GM12878 (cell line): ENCODE data around the gene EAF1. TPM values are rescaled to one million over a fixed set of nuclear protein-coding genes. Genes with fewer than 3 reads are reported as not detected.

Source experiments
- BACH1 ChIP-seq: fragments of 450-650 bp; IDR thresholded peaks from 2 replicates; pipeline ENCODE4 v1.6.1; 2017; ENCODE audit warnings: mild to moderate bottlenecking, borderline replicate concordance
- BCL11A ChIP-seq: IDR thresholded peaks from 2 replicates; pipeline ENCODE4 v1.6.1; 2011; ENCODE audit warnings: low read depth, low read length
- DPF2 ChIP-seq: fragments of 450-650 bp; IDR thresholded peaks from 2 replicates; pipeline ENCODE4 v1.6.1; 2017; ENCODE audit warnings: mild to moderate bottlenecking
- EP300 ChIP-seq, 2 experiments: fragments of 150-350 bp in 1 of 2; IDR thresholded peaks; 2 replicates each; pipeline ENCODE4 v1.6.1; 2011 to 2012; ENCODE audit warnings: low read depth in 2 of 2, low read length in 2 of 2, borderline replicate concordance in 1 of 2, improper control_type of control experiment in 1 of 2, inconsistent platforms in 1 of 2; ENCODE audit not compliant: control insufficient read depth in 1 of 2
- IKZF1 ChIP-seq: fragments of 450-650 bp; conservative IDR thresholded peaks from 2 replicates; pipeline ENCODE4 v1.6.1; 2017; ENCODE audit warnings: antibody characterized with exemption, mild to moderate bottlenecking
- IKZF2 ChIP-seq, 2 experiments: fragments of 450-650 bp; IDR thresholded peaks; 2 replicates each; pipeline ENCODE4 v1.6.1; 2017; ENCODE audit warnings: mild to moderate bottlenecking in 2 of 2, moderate library complexity in 2 of 2
- IRF4 ChIP-seq: IDR thresholded peaks from 2 replicates; pipeline ENCODE4 v1.6.1; 2011; ENCODE audit warnings: low read depth, low read length
- NFIC ChIP-seq: IDR thresholded peaks from 2 replicates; pipeline ENCODE4 v1.6.1; 2012; ENCODE audit warnings: low read depth, mild to moderate bottlenecking, inconsistent platforms, low read length, moderate library complexity
- NFXL1 ChIP-seq: fragments of 450-650 bp; IDR thresholded peaks from 2 replicates; pipeline ENCODE4 v1.6.1; 2017; ENCODE audit warnings: antibody characterized with exemption, mild to moderate bottlenecking, borderline replicate concordance
- NR2F1 ChIP-seq: fragments of 450-650 bp; conservative IDR thresholded peaks from 2 replicates; pipeline ENCODE4 v1.6.1; 2017; ENCODE audit warnings: mild to moderate bottlenecking
- NRF1 ChIP-seq: conservative IDR thresholded peaks from 2 replicates; pipeline ENCODE4 v1.6.1; 2011; ENCODE audit warnings: mild to moderate bottlenecking, low read depth, low read length, improper control_type of control experiment
- PAX5 ChIP-seq: IDR thresholded peaks from 2 replicates; pipeline ENCODE4 v1.6.1; 2011; ENCODE audit warnings: low read depth, low read length, borderline replicate concordance
- RCOR1 ChIP-seq: conservative IDR thresholded peaks from 2 replicates; pipeline ENCODE4 v1.6.1; 2012; ENCODE audit warnings: low read depth, low read length, improper control_type of control experiment
- SREBF1 ChIP-seq: IDR thresholded peaks from 2 replicates; pipeline ENCODE4 v1.6.1; 2012; ENCODE audit warnings: mild to moderate bottlenecking, low read length
- WRNIP1 ChIP-seq: IDR thresholded peaks from 2 replicates; pipeline ENCODE4 v1.6.1; 2011; ENCODE audit warnings: low read depth, low read length, improper control_type of control experiment, borderline replicate concordance
- YBX1 ChIP-seq: fragments of 450-650 bp; IDR thresholded peaks from 2 replicates; pipeline ENCODE4 v1.6.1; 2016; ENCODE audit warnings: antibody characterized with exemption
- polyA plus RNA-seq, 11 experiments: library from polyadenylated mRNA; depleted of rRNA in 4 of 11; unstranded in 6 of 11; stranded (reverse) in 5 of 11; fragments of >200 nt; fragmentation: Nextera tagmentation in 4 of 11; fragmentation: Illumina TruSeq in 1 of 11; extraction: Ambion mirVana in 4 of 11; extraction: Trizol in 1 of 11; gene quantifications; 1 replicate in 1 of 11; 2 replicates in 10 of 11; pipeline versions ENCODE4 v1.2.1 to v1.2.3, GENCODE V29; 2011 to 2016; ENCODE audit warnings: inconsistent platforms in 2 of 11, missing spikeins in 2 of 11, low read depth in 1 of 11
- total RNA-seq, 4 experiments: library from RNA; depleted of rRNA in 3 of 4; stranded (reverse); fragments of >200 nt in 3 of 4; fragmentation: Illumina TruSeq in 1 of 4; extraction: Trizol in 1 of 4; gene quantifications; 2 replicates each; pipeline versions ENCODE4 v1.2.1 to v1.2.3, GENCODE V29; 2013 to 2021
- TF ChIP-seq, protein P1 (sequence below): fragments of 450-650 bp; IDR thresholded peaks from 2 replicates; pipeline ENCODE4 v1.6.1; 2017; ENCODE audit warnings: mild to moderate bottlenecking, moderate library complexity
- TF ChIP-seq, protein P2 (sequence below): IDR thresholded peaks from 2 replicates; pipeline ENCODE4 v1.6.1; 2012; ENCODE audit warnings: improper control_type of control experiment, low read depth, low read length; ENCODE audit not compliant: insufficient replicate concordance
- TF ChIP-seq, protein P3 (sequence below): fragments of 450-650 bp; IDR thresholded peaks from 2 replicates; pipeline ENCODE4 v1.6.1; 2016; ENCODE audit warnings: mild to moderate bottlenecking

Gene EAF1
- total and polyA plus RNA-seq, 10 of the 15 experiments (the other 5 are each of a cell fraction or from before 2014, with no cell fraction given) = 6.8 to 21.6 (median 15.6) TPM

DNA sequence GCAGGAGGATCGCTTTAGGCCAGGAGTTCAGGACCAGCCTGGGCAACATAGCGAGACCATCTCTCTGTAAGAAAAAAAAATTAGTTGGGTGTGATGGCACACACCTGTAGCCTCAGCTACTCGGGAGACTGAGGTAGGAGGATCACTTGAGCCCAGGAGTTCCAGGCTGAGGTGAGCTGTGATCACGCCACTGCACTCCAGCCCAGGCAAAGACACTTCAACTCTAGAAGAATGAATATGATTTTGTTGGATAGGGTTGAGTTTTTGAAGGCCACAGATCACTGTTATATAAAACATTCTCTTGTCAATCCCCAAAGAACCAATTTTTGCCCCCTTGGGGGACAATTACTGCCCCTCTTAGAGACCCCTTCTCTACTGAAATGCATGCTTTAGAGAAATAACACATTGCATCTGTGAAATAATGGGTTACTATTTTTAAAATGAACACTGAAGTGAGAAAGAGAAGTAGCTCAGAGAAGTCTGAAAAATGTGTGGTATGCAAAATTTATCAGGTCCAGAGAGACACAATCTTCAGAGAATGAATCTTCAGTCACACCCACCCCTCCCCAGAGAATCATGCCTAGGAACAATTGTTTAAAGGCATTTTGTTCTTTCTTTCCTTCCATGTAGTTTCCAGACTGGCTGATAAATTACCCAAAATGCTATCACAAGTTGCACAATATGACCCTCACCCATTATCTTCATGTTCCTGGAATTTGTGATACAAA is 42.7 kb upstream of the EAF1 start (continued):
- TF ChIP-seq, protein P1, sequence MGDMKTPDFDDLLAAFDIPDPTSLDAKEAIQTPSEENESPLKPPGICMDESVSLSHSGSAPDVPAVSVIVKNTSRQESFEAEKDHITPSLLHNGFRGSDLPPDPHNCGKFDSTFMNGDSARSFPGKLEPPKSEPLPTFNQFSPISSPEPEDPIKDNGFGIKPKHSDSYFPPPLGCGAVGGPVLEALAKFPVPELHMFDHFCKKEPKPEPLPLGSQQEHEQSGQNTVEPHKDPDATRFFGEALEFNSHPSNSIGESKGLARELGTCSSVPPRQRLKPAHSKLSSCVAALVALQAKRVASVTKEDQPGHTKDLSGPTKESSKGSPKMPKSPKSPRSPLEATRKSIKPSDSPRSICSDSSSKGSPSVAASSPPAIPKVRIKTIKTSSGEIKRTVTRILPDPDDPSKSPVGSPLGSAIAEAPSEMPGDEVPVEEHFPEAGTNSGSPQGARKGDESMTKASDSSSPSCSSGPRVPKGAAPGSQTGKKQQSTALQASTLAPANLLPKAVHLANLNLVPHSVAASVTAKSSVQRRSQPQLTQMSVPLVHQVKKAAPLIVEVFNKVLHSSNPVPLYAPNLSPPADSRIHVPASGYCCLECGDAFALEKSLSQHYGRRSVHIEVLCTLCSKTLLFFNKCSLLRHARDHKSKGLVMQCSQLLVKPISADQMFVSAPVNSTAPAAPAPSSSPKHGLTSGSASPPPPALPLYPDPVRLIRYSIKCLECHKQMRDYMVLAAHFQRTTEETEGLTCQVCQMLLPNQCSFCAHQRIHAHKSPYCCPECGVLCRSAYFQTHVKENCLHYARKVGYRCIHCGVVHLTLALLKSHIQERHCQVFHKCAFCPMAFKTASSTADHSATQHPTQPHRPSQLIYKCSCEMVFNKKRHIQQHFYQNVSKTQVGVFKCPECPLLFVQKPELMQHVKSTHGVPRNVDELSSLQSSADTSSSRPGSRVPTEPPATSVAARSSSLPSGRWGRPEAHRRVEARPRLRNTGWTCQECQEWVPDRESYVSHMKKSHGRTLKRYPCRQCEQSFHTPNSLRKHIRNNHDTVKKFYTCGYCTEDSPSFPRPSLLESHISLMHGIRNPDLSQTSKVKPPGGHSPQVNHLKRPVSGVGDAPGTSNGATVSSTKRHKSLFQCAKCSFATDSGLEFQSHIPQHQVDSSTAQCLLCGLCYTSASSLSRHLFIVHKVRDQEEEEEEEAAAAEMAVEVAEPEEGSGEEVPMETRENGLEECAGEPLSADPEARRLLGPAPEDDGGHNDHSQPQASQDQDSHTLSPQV = no peak
- TF ChIP-seq NFIC = peak; percentile 59
- TF ChIP-seq IKZF1 = peak; percentile 82
- 0 out of 2 replicates have a peak, but pooled peaks have one; percentile 8 for TF ChIP-seq IRF4
- TF ChIP-seq DPF2 = peak; percentile 69
- 0 out of 2 replicates have a peak, but pooled peaks have one; percentile 28 for TF ChIP-seq RCOR1
- peak; percentile 86 to 93 for TF ChIP-seq EP300 (IDR thresholded peaks at IDR 0.05; ENCODE audit: borderline replicate concordance in 1 of 2, control insufficient read depth in 1 of 2, low read depth in 2 of 2, low read length in 2 of 2)
- peak; percentile 86 for TF ChIP-seq IKZF2 (IDR thresholded peaks at IDR 0.05)
- no peak for TF ChIP-seq WRNIP1
- TF ChIP-seq BACH1 = peak; percentile 31; the same call in 1 of the 2 replicates
- no peak; the same call in 1 of the 2 replicates for TF ChIP-seq SREBF1
- TF ChIP-seq, protein P2, sequence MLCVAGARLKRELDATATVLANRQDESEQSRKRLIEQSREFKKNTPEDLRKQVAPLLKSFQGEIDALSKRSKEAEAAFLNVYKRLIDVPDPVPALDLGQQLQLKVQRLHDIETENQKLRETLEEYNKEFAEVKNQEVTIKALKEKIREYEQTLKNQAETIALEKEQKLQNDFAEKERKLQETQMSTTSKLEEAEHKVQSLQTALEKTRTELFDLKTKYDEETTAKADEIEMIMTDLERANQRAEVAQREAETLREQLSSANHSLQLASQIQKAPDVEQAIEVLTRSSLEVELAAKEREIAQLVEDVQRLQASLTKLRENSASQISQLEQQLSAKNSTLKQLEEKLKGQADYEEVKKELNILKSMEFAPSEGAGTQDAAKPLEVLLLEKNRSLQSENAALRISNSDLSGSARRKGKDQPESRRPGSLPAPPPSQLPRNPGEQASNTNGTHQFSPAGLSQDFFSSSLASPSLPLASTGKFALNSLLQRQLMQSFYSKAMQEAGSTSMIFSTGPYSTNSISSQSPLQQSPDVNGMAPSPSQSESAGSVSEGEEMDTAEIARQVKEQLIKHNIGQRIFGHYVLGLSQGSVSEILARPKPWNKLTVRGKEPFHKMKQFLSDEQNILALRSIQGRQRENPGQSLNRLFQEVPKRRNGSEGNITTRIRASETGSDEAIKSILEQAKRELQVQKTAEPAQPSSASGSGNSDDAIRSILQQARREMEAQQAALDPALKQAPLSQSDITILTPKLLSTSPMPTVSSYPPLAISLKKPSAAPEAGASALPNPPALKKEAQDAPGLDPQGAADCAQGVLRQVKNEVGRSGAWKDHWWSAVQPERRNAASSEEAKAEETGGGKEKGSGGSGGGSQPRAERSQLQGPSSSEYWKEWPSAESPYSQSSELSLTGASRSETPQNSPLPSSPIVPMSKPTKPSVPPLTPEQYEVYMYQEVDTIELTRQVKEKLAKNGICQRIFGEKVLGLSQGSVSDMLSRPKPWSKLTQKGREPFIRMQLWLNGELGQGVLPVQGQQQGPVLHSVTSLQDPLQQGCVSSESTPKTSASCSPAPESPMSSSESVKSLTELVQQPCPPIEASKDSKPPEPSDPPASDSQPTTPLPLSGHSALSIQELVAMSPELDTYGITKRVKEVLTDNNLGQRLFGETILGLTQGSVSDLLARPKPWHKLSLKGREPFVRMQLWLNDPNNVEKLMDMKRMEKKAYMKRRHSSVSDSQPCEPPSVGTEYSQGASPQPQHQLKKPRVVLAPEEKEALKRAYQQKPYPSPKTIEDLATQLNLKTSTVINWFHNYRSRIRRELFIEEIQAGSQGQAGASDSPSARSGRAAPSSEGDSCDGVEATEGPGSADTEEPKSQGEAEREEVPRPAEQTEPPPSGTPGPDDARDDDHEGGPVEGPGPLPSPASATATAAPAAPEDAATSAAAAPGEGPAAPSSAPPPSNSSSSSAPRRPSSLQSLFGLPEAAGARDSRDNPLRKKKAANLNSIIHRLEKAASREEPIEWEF = peak; percentile 59
- TF ChIP-seq NRF1 = no peak
- TF ChIP-seq NFXL1 = no peak
- no peak for TF ChIP-seq YBX1
- TF ChIP-seq PAX5 = 0 out of 2 replicates have a peak, but pooled peaks have one; percentile 23
- peak; percentile 65; the same call in 1 of the 2 replicates for TF ChIP-seq BCL11A
- peak; percentile 23; the same call in 1 of the 2 replicates for TF ChIP-seq NR2F1
- TF ChIP-seq, protein P3, sequence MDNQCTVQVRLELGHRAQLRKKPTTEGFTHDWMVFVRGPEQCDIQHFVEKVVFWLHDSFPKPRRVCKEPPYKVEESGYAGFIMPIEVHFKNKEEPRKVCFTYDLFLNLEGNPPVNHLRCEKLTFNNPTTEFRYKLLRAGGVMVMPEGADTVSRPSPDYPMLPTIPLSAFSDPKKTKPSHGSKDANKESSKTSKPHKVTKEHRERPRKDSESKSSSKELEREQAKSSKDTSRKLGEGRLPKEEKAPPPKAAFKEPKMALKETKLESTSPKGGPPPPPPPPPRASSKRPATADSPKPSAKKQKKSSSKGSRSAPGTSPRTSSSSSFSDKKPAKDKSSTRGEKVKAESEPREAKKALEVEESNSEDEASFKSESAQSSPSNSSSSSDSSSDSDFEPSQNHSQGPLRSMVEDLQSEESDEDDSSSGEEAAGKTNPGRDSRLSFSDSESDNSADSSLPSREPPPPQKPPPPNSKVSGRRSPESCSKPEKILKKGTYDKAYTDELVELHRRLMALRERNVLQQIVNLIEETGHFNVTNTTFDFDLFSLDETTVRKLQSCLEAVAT = no peak
